Kidney epithelial cell (primary cell): Measurements from ENCODE around the gene OGFR. TPM values are rescaled to one million over a fixed set of nuclear protein-coding genes. Genes with fewer than 3 reads are reported as not detected.

ENCODE experiments used
- DNase-seq: peaks from one replicate; pipeline ENCODE4 v3.0.0-alpha.2; 2010; ENCODE audit warnings: low read depth
- H3K27me3 ChIP-seq: 2 replicates; pipeline ENCODE4 v1.6.0; 2011; ENCODE audit warnings: low read length; ENCODE audit not compliant: control insufficient read depth, insufficient read depth
- H3K36me3 ChIP-seq: 2 replicates; pipeline ENCODE4 v1.5.1; 2011; ENCODE audit warnings: low read length; ENCODE audit not compliant: control insufficient read depth, insufficient read depth
- H3K4me3 ChIP-seq: 2 replicates; pipeline ENCODE4 v1.5.1; 2011; ENCODE audit warnings: low read depth, mild to moderate bottlenecking, control low read depth, low read length
- CTCF ChIP-seq: IDR thresholded peaks from 2 replicates; pipeline ENCODE4 v1.5.1; 2011; ENCODE audit warnings: mild to moderate bottlenecking, moderate library complexity, low read length, control low read depth, inconsistent platforms; ENCODE audit not compliant: insufficient read depth, poor library complexity, severe bottlenecking
- total RNA-seq: library from RNA; depleted of rRNA; stranded (reverse); fragments of >200 nt; gene quantifications from 2 replicates; pipeline ENCODE4 v1.2.3, GENCODE V29; 2015

The OGFR gene
- total RNA-seq, 1 donor from 2014 or later, result 61.3 TPM

- TF ChIP-seq CTCF, result no peak
- DNase-seq, result no peak
These were observed 22.3 kb upstream of the OGFR start for GRCh38 chr20:62782149-62782892.

GRCh38 chr20:62782893-62783278, 21.7 kb upstream of the OGFR start:
- TF ChIP-seq CTCF, result no peak
- no peak for DNase-seq
- Histone ChIP-seq H3K27me3 (peaks cover 17% of the 10 kb centered on the region), H3K4me3 (no peak overlapping the region), H3K36me3 (no peaks in the 10 kb centered on the region)

More at GRCh38 chr20:62782149-62782892, 22.3 kb upstream of the OGFR start:
- no peak overlapping the region for H3K4me3 ChIP-seq
- peaks cover 17% of the 10 kb centered on the region for H3K27me3 ChIP-seq
- H3K36me3 ChIP-seq, result no peaks in the 10 kb centered on the region

- no peaks in the 10 kb centered on the region for H3K36me3 ChIP-seq
- no peak overlapping the region for H3K4me3 ChIP-seq
- DNase-seq, result no peak
- H3K27me3 ChIP-seq, result peaks cover 18% of the 10 kb centered on the region
- TF ChIP-seq CTCF, result no peak
These were observed 20.1 kb upstream of the OGFR start for GRCh38 chr20:62784497-62784896.

- H3K36me3 ChIP-seq, result no peaks in the 10 kb centered on the region
- H3K27me3 ChIP-seq, result peaks cover 14% of the 10 kb centered on the region
- no peak for DNase-seq
- no peak overlapping the region for H3K4me3 ChIP-seq
- no peak for TF ChIP-seq CTCF
These were observed 19.2 kb upstream of the OGFR start for GRCh38 chr20:62785393-62785792.

- no peak overlapping the region for H3K4me3 ChIP-seq
- TF ChIP-seq CTCF, result no peak
- no peaks in the 10 kb centered on the region for H3K36me3 ChIP-seq
- H3K27me3 ChIP-seq, result peaks cover 9% of the 10 kb centered on the region
- DNase-seq, result no peak
These were observed 18.5 kb upstream of the OGFR start for GRCh38 chr20:62786157-62786556.

GRCh38 chr20:62787321-62787720, 17.3 kb upstream of the OGFR start:
- Histone ChIP-seq H3K4me3 (no peak overlapping the region), H3K27me3 (peaks cover 9% of the 10 kb centered on the region), H3K36me3 (no peaks in the 10 kb centered on the region)
- DNase-seq, result no peak
- no peak for TF ChIP-seq CTCF
